Esophagus (tissue), 2 donors: ENCODE measurements around the gene MALRD1. TPM values are rescaled to one million over a fixed set of nuclear protein-coding genes. Genes with fewer than 3 reads are reported as not detected.

ENCODE experiments used
- H3K27ac ChIP-seq, 2 donors: one replicate each; pipeline ENCODE4 v1.5.1; 2013; ENCODE audit warnings: low read depth in 2 of 2, mild to moderate bottlenecking in 2 of 2, inconsistent platforms in 1 of 2, low read length in 1 of 2, moderate library complexity in 1 of 2
- H3K27me3 ChIP-seq, 2 donors: one replicate each; pipeline ENCODE4 v1.6.1; 2013; ENCODE audit warnings: low read length in 2 of 2, control low read depth in 1 of 2, mild to moderate bottlenecking in 1 of 2; ENCODE audit not compliant: insufficient read depth in 2 of 2, control insufficient read depth in 1 of 2
- H3K36me3 ChIP-seq, 2 donors: one replicate each; pipeline ENCODE4 v1.6.1; 2013; ENCODE audit warnings: low read length in 1 of 2; ENCODE audit not compliant: control insufficient read depth in 2 of 2, insufficient read depth in 2 of 2
- H3K4me1 ChIP-seq, 2 donors: one replicate each; pipeline ENCODE4 v1.6.1; 2013; ENCODE audit warnings: low read length in 1 of 2; ENCODE audit not compliant: control insufficient read depth in 2 of 2, insufficient read depth in 2 of 2
- H3K4me3 ChIP-seq, 2 donors: one replicate each; pipeline ENCODE4 v1.5.1; 2013; ENCODE audit warnings: low read length in 2 of 2, mild to moderate bottlenecking in 2 of 2, low read depth in 1 of 2, moderate library complexity in 1 of 2
- H3K9me3 ChIP-seq, 2 donors: one replicate each; pipeline ENCODE4 v1.6.1; 2013; ENCODE audit warnings: mild to moderate bottlenecking in 2 of 2, low read depth in 1 of 2, low read length in 1 of 2, moderate library complexity in 1 of 2; ENCODE audit not compliant: control insufficient read depth in 2 of 2, insufficient read depth in 1 of 2
- WGBS, 2 donors: extraction: QIAGEN DNeasy Blood & Tissue Kit; methylation state at CpG; one replicate each; pipeline ENCODE4 v1.1.7; 2013; 5-methylcytosine and 5-hydroxymethylcytosine counted together
- polyA plus RNA-seq, 2 donors: library from polyadenylated mRNA; stranded (reverse); fragments of 200-250 nt; gene quantifications; one replicate each; pipeline ENCODE4 v1.2.3, GENCODE V29; 2013
- donor health status: healthy with polysubstance abuse.
- donor health status: Bipolar disorder and iron deficiency.

The MALRD1 gene
- polyA plus RNA-seq, 2 donors: 0.07 to 0.14 TPM

DNA sequence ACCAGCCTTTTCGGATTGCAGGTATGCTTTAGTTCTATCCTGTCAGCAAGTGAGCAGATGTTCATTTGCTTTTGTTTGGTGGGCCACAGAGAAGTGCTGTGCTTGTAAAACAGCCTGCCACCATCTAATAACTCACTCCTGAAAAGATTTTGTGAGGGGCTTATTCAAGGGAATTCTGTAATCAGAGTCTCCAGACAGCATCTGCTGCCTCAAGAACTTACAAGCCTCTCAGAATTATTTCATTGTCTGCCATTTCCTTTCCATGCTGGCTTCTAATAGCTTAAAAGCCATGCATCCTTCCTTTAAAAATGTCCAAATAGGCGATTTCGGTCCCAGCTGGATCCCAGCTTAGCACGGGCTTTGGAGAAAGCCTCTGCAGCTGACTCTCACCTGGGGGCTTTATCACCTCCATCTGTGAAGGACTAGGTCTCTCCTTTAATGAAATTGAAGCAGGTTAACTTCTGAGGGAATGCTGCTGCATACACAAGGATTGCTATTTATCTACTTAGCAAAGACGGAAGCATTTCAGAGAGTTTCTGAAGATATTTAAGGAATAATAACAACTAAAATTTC lies 48.0 kb downstream of the MALRD1 start:
- Histone ChIP-seq H3K9me3 (no peaks in the 10 kb centered on the region), H3K27me3 (no peaks in the 10 kb centered on the region), H3K4me1 (no peaks in the 10 kb centered on the region), H3K27ac (no peak overlapping the region), H3K4me3 (no peak overlapping the region), H3K36me3 (no peaks in the 10 kb centered on the region)
- WGBS, 2 donors: 66 to 71% methylated on average over 5 of the region's 5 CpGs

- Histone ChIP-seq H3K36me3 (no peaks in the 10 kb centered on the region), H3K27me3 (no peaks in the 10 kb centered on the region), H3K9me3 (no peaks in the 10 kb centered on the region), H3K4me1 (no peaks in the 10 kb centered on the region), H3K27ac (no peak overlapping the region), H3K4me3 (no peak overlapping the region)
- WGBS, 2 donors: 63 to 65% methylated on average over 3 of the region's 3 CpGs
Measured at GRCh38 chr10:19097151-19097550, 48.5 kb downstream of the MALRD1 start.

DNA sequence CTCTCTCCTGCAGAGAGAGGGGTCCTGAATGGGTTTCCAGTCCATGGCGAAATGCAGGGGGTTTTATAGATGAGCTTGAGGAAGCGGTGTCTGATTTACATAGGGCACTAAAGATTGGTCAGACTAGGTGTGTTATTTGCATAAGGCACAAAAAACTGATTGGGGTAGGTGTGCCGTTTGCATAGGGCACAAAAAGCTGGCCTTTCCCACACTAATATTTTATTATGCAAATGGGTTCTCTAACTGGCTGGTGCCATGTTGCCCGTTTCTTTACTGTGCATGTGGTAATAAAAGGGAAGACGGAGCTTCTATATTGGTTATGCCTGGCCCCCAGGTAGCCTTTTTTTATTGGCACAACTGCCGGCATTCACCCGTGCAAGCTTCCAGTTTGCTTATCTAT lies 50.2 kb downstream of the MALRD1 start:
- Histone ChIP-seq H3K27me3 (no peaks in the 10 kb centered on the region), H3K36me3 (no peaks in the 10 kb centered on the region), H3K27ac (no peak overlapping the region), H3K9me3 (no peaks in the 10 kb centered on the region), H3K4me3 (no peak overlapping the region), H3K4me1 (no peaks in the 10 kb centered on the region)
- WGBS, 2 donors: 85 to 88% methylated on average over 7 of the region's 7 CpGs

DNA sequence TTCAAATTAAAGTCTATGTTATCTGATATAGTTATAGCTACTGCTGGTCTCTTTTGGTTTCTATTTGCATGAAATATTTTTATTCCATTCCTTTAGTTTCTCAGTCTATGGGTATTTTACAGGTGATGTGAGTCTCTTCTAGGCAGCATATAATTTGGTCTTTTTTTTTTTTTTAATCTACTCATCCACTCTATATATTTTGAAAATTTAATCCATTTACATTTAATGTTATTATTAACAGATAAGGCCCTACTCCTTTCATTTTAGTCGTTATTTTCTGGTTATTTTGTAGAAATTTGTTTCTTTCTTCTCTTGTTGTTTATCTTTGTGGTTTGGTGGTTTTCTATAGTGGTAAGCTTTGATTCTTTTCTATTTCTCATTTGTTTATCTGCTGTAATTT lies 58.8 kb downstream of the MALRD1 start:
- 41 to 42% methylated on average over 1 of the region's 1 CpG for WGBS, 2 donors
- Histone ChIP-seq H3K27ac (no peak overlapping the region), H3K9me3 (peaks cover 2 to 4% of the 10 kb centered on the region in 2 donors)

DNA sequence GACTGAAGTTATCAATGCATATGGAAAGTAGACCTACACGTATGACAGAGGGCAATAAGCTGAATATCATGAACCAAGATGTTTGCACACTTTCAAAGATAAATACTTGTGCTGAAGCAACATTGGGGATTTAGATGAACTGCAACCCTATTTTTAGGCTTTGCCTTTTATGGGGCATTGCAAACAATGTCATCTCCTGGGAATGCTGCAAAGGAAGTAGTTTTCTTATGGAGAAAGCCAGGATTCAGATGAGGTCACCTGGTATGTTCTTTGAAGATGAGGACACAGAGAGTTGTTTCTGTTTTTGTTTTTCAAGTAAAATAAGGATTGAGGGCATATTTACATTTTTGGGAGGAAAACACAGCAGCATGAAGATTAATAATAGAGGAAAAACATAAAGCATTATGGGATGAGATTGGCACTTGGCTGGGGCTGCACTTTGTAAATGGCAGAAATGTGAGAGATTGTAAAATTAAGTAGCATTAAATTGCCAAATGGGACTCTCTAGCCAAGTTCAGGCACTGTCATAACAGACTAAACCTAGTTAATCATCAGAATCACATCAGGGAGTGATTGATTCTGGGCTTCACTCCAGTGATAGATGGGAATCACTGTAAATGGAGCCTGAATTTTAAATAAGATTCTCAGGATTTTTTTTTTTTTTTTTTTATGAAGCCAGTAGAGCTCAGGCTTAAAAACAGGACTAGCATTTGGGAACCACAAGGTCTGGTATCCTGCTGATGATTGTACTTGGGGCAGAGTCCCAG lies 63.1 kb downstream of the MALRD1 start:
- Histone ChIP-seq H3K9me3 (peaks cover 2 to 4% of the 10 kb centered on the region in 2 donors), H3K27ac (no peak overlapping the region), H3K4me1 (no peaks in the 10 kb centered on the region), H3K4me3 (no peak overlapping the region), H3K36me3 (no peaks in the 10 kb centered on the region), H3K27me3 (no peaks in the 10 kb centered on the region)
- WGBS, 2 donors: 49 to 63% methylated on average over 1 of the region's 1 CpG

More for the DNA sequence above, 58.8 kb downstream of the MALRD1 start:
- no peaks in the 10 kb centered on the region for H3K27me3 ChIP-seq
- no peak overlapping the region for H3K4me3 ChIP-seq
- no peaks in the 10 kb centered on the region for H3K36me3 ChIP-seq
- H3K4me1 ChIP-seq: no peaks in the 10 kb centered on the region

- Histone ChIP-seq H3K4me1 (no peaks in the 10 kb centered on the region), H3K27ac (no peak overlapping the region), H3K36me3 (no peaks in the 10 kb centered on the region), H3K27me3 (no peaks in the 10 kb centered on the region), H3K9me3 (no peaks in the 10 kb centered on the region), H3K4me3 (no peak overlapping the region)
- WGBS, 2 donors: 83 to 94% methylated on average over 1 of the region's 1 CpG
Measured at GRCh38 chr10:19117438-19117837, 68.8 kb downstream of the MALRD1 start.

- Histone ChIP-seq H3K27ac (no peak overlapping the region), H3K36me3 (no peaks in the 10 kb centered on the region), H3K4me3 (no peak overlapping the region), H3K27me3 (no peaks in the 10 kb centered on the region), H3K4me1 (no peaks in the 10 kb centered on the region), H3K9me3 (no peaks in the 10 kb centered on the region)
- 62 to 66% methylated on average over 6 of the region's 6 CpGs for WGBS, 2 donors
Measured at GRCh38 chr10:19119191-19119590, 70.6 kb downstream of the MALRD1 start.

GRCh38 chr10:19120381-19120908 lies 71.8 kb downstream of the MALRD1 start:
- 92 to 93% methylated on average over 5 of the region's 5 CpGs for WGBS, 2 donors

DNA sequence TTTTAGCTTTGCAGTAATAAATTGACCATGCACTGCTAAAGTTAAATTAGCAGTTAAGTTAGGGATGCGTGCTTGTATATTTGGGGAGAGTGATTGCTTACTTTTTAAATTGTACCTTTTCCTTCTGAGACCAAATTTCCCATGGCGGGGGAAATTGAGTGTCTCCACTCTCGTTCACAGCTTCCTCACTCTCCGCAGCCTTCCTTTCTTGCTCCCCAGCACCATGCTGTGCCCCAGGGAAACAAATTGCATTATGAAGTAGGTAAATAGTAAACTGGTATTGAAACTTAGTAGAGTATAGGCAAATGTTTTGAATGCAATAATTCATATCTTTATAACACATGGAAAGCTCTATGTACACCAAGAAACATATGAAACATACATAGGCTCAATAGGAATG lies 85.4 kb downstream of the MALRD1 start:
- H3K4me1 ChIP-seq: no peaks in the 10 kb centered on the region
- WGBS, 2 donors: 66 to 67% methylated on average over 4 of the region's 4 CpGs

More at GRCh38 chr10:19120381-19120908, 71.8 kb downstream of the MALRD1 start:
- Histone ChIP-seq H3K9me3 (no peaks in the 10 kb centered on the region), H3K4me3 (no peak overlapping the region), H3K4me1 (no peaks in the 10 kb centered on the region), H3K27me3 (no peaks in the 10 kb centered on the region), H3K27ac (no peak overlapping the region), H3K36me3 (no peaks in the 10 kb centered on the region)

DNA sequence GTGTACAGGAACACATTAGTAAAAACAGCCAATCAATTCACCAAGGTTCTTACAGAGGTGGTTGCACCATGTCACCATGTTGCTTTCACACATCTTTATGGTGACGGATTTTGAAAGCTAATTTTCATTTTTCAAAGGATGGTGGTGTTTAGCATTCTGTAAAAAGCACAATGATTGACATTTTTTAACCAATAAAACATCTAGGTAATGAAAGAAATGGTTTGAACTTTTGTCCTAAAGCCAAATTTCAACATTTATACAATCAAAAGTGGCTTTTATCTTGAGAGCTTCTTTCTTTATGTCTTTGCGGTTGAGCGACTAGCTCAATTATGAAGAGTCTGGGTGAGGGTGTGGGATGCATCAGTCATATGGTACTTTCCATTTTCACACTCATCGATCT lies 94.4 kb downstream of the MALRD1 start:
- Histone ChIP-seq H3K4me1 (no peaks in the 10 kb centered on the region), H3K27me3 (no peaks in the 10 kb centered on the region), H3K4me3 (no peak overlapping the region), H3K36me3 (no peaks in the 10 kb centered on the region), H3K9me3 (no peaks in the 10 kb centered on the region), H3K27ac (no peak overlapping the region)
- 85 to 86% methylated on average over 4 of the region's 4 CpGs for WGBS, 2 donors

More for the DNA sequence above, 85.4 kb downstream of the MALRD1 start:
- no peaks in the 10 kb centered on the region for H3K9me3 ChIP-seq
- H3K27ac ChIP-seq: no peak overlapping the region
- H3K4me3 ChIP-seq: no peak overlapping the region
- H3K27me3 ChIP-seq: no peaks in the 10 kb centered on the region
- H3K36me3 ChIP-seq: no peaks in the 10 kb centered on the region
